Panc1 (cell line): ENCODE measurements around the gene SLC9A2. TPM values are rescaled to one million over a fixed set of nuclear protein-coding genes. Genes with fewer than 3 reads are reported as not detected.

Experiments used
- ATAC-seq: fragments of 200-7000 bp; cut with Tn5 transposase; 2 replicates; pipeline ENCODE4 v1.9.1; 2020; ENCODE audit warnings: mild to moderate bottlenecking, moderate library complexity
- BruUV-seq: library from RNA; stranded (reverse); fragments of 400-500 nt; replicated peaks from 2 replicates; lab custom pipeline; 2021; lab: Mats Ljungman, UMichigan
- CTCF ChIA-PET: fragments of 300-600 bp; sonication (Branson Sonifier 250); formaldehyde crosslinking; loops from one replicate; lab custom pipeline; 2022; ENCODE audit warnings: antibody characterized with exemption; lab: Charles Lee
- POLR2A ChIA-PET: fragments of 300-600 bp; sonication (Branson Sonifier 250); formaldehyde crosslinking; loops from one replicate; lab custom pipeline; 2022; ENCODE audit warnings: antibody characterized with exemption; lab: Charles Lee
- DNase-seq: peaks from one replicate; pipeline ENCODE4 v3.0.0-alpha.2; 2010; ENCODE audit warnings: low read depth, low spot score
- H3K27ac ChIP-seq: 2 replicates; pipeline ENCODE4 v1.5.1; 2011; ENCODE audit warnings: mild to moderate bottlenecking, low read length, inconsistent platforms
- H3K27me3 ChIP-seq: fragments of 200-500 bp; sonication (Bioruptor generic); 2 replicates; pipeline ENCODE4 v1.6.0; 2014; ENCODE audit warnings: low read length, inconsistent platforms; ENCODE audit not compliant: control insufficient read depth, insufficient read depth
- H3K36me3 ChIP-seq: fragments of 200-500 bp; sonication (Bioruptor generic); 2 replicates; pipeline ENCODE4 v1.5.1; 2014; ENCODE audit warnings: inconsistent platforms, mild to moderate bottlenecking, low read length, moderate library complexity; ENCODE audit not compliant: control insufficient read depth, insufficient read depth
- H3K4me1 ChIP-seq: 2 replicates; pipeline ENCODE4 v1.5.1; 2011; ENCODE audit warnings: inconsistent platforms, mild to moderate bottlenecking, low read length, moderate library complexity; ENCODE audit not compliant: control insufficient read depth, insufficient read depth
- H3K4me3 ChIP-seq, 2 experiments: 2 replicates each; pipeline ENCODE4 v1.5.1; 2011 to 2012; ENCODE audit warnings: low read depth in 2 of 2, low read length in 2 of 2, mild to moderate bottlenecking in 2 of 2, inconsistent platforms in 1 of 2, moderate library complexity in 1 of 2
- H3K9me3 ChIP-seq: fragments of 200-500 bp; sonication (Bioruptor generic); 2 replicates; pipeline ENCODE4 v1.5.1; 2014; ENCODE audit warnings: low read depth, mild to moderate bottlenecking, inconsistent platforms, low read length, moderate library complexity; ENCODE audit not compliant: control insufficient read depth, insufficient read depth
- POLR2AphosphoS5 ChIP-seq: IDR thresholded peaks from 2 replicates; pipeline ENCODE4 v1.6.1; 2012; ENCODE audit warnings: mild to moderate bottlenecking, low read depth, low read length, moderate library complexity
- SIN3A ChIP-seq: IDR thresholded peaks from 2 replicates; pipeline ENCODE4 v1.6.1; 2012; ENCODE audit warnings: low read depth, mild to moderate bottlenecking, low read length, moderate library complexity, borderline replicate concordance; ENCODE audit not compliant: insufficient read depth
- TCF7L2 ChIP-seq: IDR thresholded peaks from 2 replicates; pipeline ENCODE4 v1.6.1; 2011; ENCODE audit warnings: mild to moderate bottlenecking, low read depth, low read length, inconsistent platforms
- in situ Hi-C: cut with HindIII; loops from 2 replicates; pipeline ENCODE4 v1.10.0; 2016; ENCODE audit warnings: low sequenced_read_pairs, low pct_unique_long_range_greater_than_20kb
- intact Hi-C: fragments of 100-400 bp; cut with micrococcal nuclease; formaldehyde crosslinking; loops from one replicate; pipeline ENCODE4 v1.10.0; 2022; ENCODE audit not compliant: unreplicated experiment
- total RNA-seq: library from RNA; stranded (reverse); gene quantifications from one replicate; pipeline ENCODE4 v1.2.1, GENCODE V29; 2021; ENCODE audit not compliant: unreplicated experiment
- TF ChIP-seq, protein P1 (sequence below), 2 experiments: IDR thresholded peaks; 2 replicates each; pipeline ENCODE4 v1.6.1; 2011 to 2012; ENCODE audit warnings: low read depth in 2 of 2, control low read depth in 1 of 2, low read length in 1 of 2, mild to moderate bottlenecking in 1 of 2, moderate library complexity in 1 of 2; ENCODE audit not compliant: insufficient read depth in 1 of 2
- TF ChIP-seq, protein P2 (sequence below): fragments of 450-650 bp; IDR thresholded peaks from 2 replicates; pipeline ENCODE4 v1.5.1; 2017; ENCODE audit warnings: mild to moderate bottlenecking

Gene SLC9A2
- total RNA-seq, 1 experiment from 2014 or later = 4.1 TPM

DNA sequence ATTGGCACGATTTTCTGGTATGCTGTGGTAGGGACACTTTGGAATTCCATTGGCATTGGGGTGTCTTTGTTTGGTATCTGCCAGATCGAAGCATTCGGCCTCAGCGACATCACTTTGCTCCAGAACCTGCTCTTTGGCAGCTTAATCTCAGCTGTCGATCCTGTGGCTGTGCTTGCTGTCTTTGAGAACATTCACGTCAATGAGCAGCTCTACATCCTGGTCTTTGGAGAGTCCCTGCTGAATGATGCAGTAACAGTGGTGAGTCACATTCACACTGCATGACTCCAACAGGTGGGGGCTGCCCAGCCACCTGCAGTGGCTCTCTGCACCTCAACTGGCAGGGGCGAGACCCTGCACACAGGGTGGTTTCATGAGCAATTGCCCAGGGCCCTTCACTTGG is 38.4 kb downstream of the SLC9A2 start:
- Histone ChIP-seq H3K27ac (no peak overlapping the region), H3K9me3 (no peaks in the 10 kb centered on the region), H3K36me3 (no peaks in the 10 kb centered on the region), H3K4me1 (no peaks in the 10 kb centered on the region), H3K4me3 (no peak overlapping the region), H3K27me3 (no peaks in the 10 kb centered on the region)
- intact Hi-C loops = no loop called here
- no peak for ATAC-seq
- TF ChIP-seq, protein P1, sequence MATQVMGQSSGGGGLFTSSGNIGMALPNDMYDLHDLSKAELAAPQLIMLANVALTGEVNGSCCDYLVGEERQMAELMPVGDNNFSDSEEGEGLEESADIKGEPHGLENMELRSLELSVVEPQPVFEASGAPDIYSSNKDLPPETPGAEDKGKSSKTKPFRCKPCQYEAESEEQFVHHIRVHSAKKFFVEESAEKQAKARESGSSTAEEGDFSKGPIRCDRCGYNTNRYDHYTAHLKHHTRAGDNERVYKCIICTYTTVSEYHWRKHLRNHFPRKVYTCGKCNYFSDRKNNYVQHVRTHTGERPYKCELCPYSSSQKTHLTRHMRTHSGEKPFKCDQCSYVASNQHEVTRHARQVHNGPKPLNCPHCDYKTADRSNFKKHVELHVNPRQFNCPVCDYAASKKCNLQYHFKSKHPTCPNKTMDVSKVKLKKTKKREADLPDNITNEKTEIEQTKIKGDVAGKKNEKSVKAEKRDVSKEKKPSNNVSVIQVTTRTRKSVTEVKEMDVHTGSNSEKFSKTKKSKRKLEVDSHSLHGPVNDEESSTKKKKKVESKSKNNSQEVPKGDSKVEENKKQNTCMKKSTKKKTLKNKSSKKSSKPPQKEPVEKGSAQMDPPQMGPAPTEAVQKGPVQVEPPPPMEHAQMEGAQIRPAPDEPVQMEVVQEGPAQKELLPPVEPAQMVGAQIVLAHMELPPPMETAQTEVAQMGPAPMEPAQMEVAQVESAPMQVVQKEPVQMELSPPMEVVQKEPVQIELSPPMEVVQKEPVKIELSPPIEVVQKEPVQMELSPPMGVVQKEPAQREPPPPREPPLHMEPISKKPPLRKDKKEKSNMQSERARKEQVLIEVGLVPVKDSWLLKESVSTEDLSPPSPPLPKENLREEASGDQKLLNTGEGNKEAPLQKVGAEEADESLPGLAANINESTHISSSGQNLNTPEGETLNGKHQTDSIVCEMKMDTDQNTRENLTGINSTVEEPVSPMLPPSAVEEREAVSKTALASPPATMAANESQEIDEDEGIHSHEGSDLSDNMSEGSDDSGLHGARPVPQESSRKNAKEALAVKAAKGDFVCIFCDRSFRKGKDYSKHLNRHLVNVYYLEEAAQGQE (IDR thresholded peaks at IDR 0.05; ENCODE audit: insufficient read depth in 1 of 2, low read depth in 2 of 2, low read length in 1 of 2) = no peak
- TF ChIP-seq, protein P2, sequence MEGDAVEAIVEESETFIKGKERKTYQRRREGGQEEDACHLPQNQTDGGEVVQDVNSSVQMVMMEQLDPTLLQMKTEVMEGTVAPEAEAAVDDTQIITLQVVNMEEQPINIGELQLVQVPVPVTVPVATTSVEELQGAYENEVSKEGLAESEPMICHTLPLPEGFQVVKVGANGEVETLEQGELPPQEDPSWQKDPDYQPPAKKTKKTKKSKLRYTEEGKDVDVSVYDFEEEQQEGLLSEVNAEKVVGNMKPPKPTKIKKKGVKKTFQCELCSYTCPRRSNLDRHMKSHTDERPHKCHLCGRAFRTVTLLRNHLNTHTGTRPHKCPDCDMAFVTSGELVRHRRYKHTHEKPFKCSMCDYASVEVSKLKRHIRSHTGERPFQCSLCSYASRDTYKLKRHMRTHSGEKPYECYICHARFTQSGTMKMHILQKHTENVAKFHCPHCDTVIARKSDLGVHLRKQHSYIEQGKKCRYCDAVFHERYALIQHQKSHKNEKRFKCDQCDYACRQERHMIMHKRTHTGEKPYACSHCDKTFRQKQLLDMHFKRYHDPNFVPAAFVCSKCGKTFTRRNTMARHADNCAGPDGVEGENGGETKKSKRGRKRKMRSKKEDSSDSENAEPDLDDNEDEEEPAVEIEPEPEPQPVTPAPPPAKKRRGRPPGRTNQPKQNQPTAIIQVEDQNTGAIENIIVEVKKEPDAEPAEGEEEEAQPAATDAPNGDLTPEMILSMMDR = no peak
- TF ChIP-seq POLR2AphosphoS5 = no peak
- no peak for TF ChIP-seq SIN3A
- no peak for TF ChIP-seq TCF7L2
- in situ Hi-C loops = no loop called here
- no TSS peak for BruUV-seq
- CTCF ChIA-PET = no interaction called here
- DNase-seq = no peak
- POLR2A ChIA-PET = no interaction called here

DNA sequence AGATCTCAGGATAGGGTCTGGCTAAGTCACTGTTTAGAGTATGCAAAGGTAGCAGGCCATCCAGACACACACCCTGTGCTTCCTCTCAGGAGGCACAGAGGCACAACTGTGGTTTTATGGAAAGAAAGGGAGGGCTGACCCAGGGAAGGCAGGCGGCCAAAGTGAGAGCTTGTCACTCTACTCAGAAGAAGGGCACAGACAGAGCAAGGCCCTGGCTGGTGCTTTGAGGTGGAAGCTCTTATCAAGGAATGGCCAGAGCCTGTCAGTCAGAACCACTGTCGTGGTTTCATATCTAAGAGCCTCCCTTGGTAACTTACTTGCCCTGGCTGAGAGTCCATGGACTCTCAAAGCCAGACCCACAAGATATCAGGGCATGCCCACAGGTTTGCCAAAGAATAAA is 40.7 kb downstream of the SLC9A2 start:
- DNase-seq = no peak
- H3K9me3 ChIP-seq = no peaks in the 10 kb centered on the region
- ChIA-PET CTCF (no interaction called here), POLR2A (no interaction called here)
- TF ChIP-seq TCF7L2 (no peak), POLR2AphosphoS5 (no peak), SIN3A (no peak)
- TF ChIP-seq, protein P1 (IDR thresholded peaks at IDR 0.05; ENCODE audit: insufficient read depth in 1 of 2, low read depth in 2 of 2, low read length in 1 of 2) = no peak
- TF ChIP-seq, protein P2 = no peak
- no peak for ATAC-seq
- H3K4me3 ChIP-seq = no peak overlapping the region
- H3K27me3 ChIP-seq = no peaks in the 10 kb centered on the region; the same call in 1 of the 2 replicates
- intact Hi-C loops = no loop called here
- H3K27ac ChIP-seq = no peak overlapping the region
- no peaks in the 10 kb centered on the region for H3K36me3 ChIP-seq
- H3K4me1 ChIP-seq = no peaks in the 10 kb centered on the region
- in situ Hi-C loops = no loop called here
- no TSS peak for BruUV-seq
